CD14-positive monocyte (primary cell): ENCODE data around the gene UBE2G1. TPM values are rescaled to one million over a fixed set of nuclear protein-coding genes. Genes with fewer than 3 reads are reported as not detected.
"Not testable (repeated sequence)": the region's sequence is repeated elsewhere in the genome, so short reads cannot be mapped to it uniquely, and the experiment has no call there.

Experiments
- DNase-seq, 3 donors: peaks; one replicate each; pipeline ENCODE4 v3.0.0-alpha.2; 2011 to 2022
- H2AFZ ChIP-seq: 2 replicates; pipeline ENCODE4 v1.6.0; 2012; ENCODE audit warnings: mild to moderate bottlenecking, low read depth, low read length, inconsistent platforms; ENCODE audit not compliant: insufficient read depth, poor library complexity, severe bottlenecking
- H3K27ac ChIP-seq, 2 donors: 1 replicate in 1 of 2; 2 replicates in 1 of 2; pipeline ENCODE4 v1.5.1; 2012 to 2013; ENCODE audit warnings: low read length in 2 of 2, control low read depth in 1 of 2, inconsistent platforms in 1 of 2, low read depth in 1 of 2, mild to moderate bottlenecking in 1 of 2
- H3K27me3 ChIP-seq, 2 donors: one replicate each; pipeline versions ENCODE4 v1.6.0 to v1.6.1; 2011 to 2013; ENCODE audit warnings: low read length in 2 of 2; ENCODE audit not compliant: control insufficient read depth in 2 of 2, insufficient read depth in 2 of 2
- H3K36me3 ChIP-seq, 2 donors: replicated peaks in 1 of 2; 1 replicate in 1 of 2; 2 replicates in 1 of 2; pipeline versions ENCODE4 v1.5.1 to v1.6.1; 2012 to 2013; ENCODE audit warnings: low read length in 2 of 2, control low read depth in 1 of 2, inconsistent platforms in 1 of 2, mild to moderate bottlenecking in 1 of 2; ENCODE audit not compliant: insufficient read depth in 2 of 2, control insufficient read depth in 1 of 2
- H3K4me1 ChIP-seq, 2 donors: 1 replicate in 1 of 2; 2 replicates in 1 of 2; pipeline versions ENCODE4 v1.5.1 to v1.6.1; 2012 to 2013; ENCODE audit warnings: low read length in 2 of 2, control low read depth in 1 of 2, inconsistent platforms in 1 of 2, mild to moderate bottlenecking in 1 of 2, moderate library complexity in 1 of 2; ENCODE audit not compliant: insufficient read depth in 2 of 2, control insufficient read depth in 1 of 2
- H3K4me2 ChIP-seq: replicated peaks from 2 replicates; pipeline ENCODE3; 2012; ENCODE audit warnings: low read length, moderate library complexity, mild to moderate bottlenecking; ENCODE audit not compliant: poor library complexity, severe bottlenecking; ENCODE audit errors: extremely low read depth
- H3K4me3 ChIP-seq, 3 experiments: fragments of 200-600 bp in 1 of 3; sonication (generic) in 1 of 3; replicated peaks in 1 of 3; 1 replicate in 2 of 3; 2 replicates in 1 of 3; pipeline ENCODE4 v1.5.1; 2011 to 2013; ENCODE audit warnings: low read length in 3 of 3, mild to moderate bottlenecking in 3 of 3, control low read depth in 2 of 3, low read depth in 2 of 3, inconsistent platforms in 1 of 3, moderate library complexity in 1 of 3
- H3K79me2 ChIP-seq: 2 replicates; pipeline ENCODE4 v1.6.0; 2012; ENCODE audit warnings: mild to moderate bottlenecking, control low read depth, inconsistent platforms, low read length, moderate library complexity; ENCODE audit not compliant: insufficient read depth
- H3K9ac ChIP-seq: 2 replicates; pipeline ENCODE4 v1.6.0; 2017; ENCODE audit warnings: low read length, mild to moderate bottlenecking; ENCODE audit not compliant: insufficient read depth, poor library complexity, severe bottlenecking
- H3K9me3 ChIP-seq, 2 donors: replicated peaks in 1 of 2; 1 replicate in 1 of 2; 2 replicates in 1 of 2; pipeline versions ENCODE4 v1.5.1 to v1.6.1; 2012 to 2013; ENCODE audit warnings: low read length in 2 of 2, control low read depth in 1 of 2; ENCODE audit not compliant: control insufficient read depth in 1 of 2, insufficient read depth in 1 of 2
- H4K20me1 ChIP-seq: 2 replicates; pipeline ENCODE4 v1.6.0; 2012; ENCODE audit warnings: mild to moderate bottlenecking, low read length, control low read depth, moderate library complexity; ENCODE audit not compliant: insufficient read depth
- H3K27ac Mint-ChIP-seq, 7 donors: one replicate each; pipeline ENCODE4 v1.8.0; 2020; ENCODE audit warnings: mild to moderate bottlenecking in 7 of 7, mixed read lengths in 7 of 7, moderate library complexity in 6 of 7, inconsistent platforms in 2 of 7
- H3K27me3 Mint-ChIP-seq, 3 donors: one replicate each; pipeline ENCODE4 v1.8.0; 2021 to 2022; ENCODE audit warnings: low read depth in 3 of 3, mild to moderate bottlenecking in 3 of 3, mixed read lengths in 3 of 3, moderate library complexity in 3 of 3, inconsistent platforms in 1 of 3
- H3K36me3 Mint-ChIP-seq, 2 donors: one replicate each; pipeline ENCODE4 v1.8.0; 2020; ENCODE audit warnings: mixed read lengths in 2 of 2, inconsistent platforms in 1 of 2, mild to moderate bottlenecking in 1 of 2
- H3K4me1 Mint-ChIP-seq: one replicate; pipeline ENCODE4 v1.8.0; 2020; ENCODE audit warnings: mild to moderate bottlenecking, mixed read lengths
- H3K4me3 Mint-ChIP-seq, 2 donors: one replicate each; pipeline ENCODE4 v1.8.0; 2020; ENCODE audit warnings: mild to moderate bottlenecking in 2 of 2, mixed read lengths in 2 of 2, moderate library complexity in 1 of 2
- H3K9me3 Mint-ChIP-seq, 7 donors: one replicate each; pipeline ENCODE4 v1.8.0; 2020 to 2022; ENCODE audit warnings: mixed read lengths in 7 of 7, mild to moderate bottlenecking in 6 of 7, moderate library complexity in 6 of 7, inconsistent platforms in 2 of 7
- CTCF ChIP-seq: fragments of 200-600 bp; IDR thresholded peaks from one replicate; pipeline ENCODE4 v1.8.0; 2022; ENCODE audit warnings: antibody characterized with exemption, mild to moderate bottlenecking
- WGBS: methylation state at CpG from one replicate; pipeline ENCODE4 v1.1.5; 2013; ENCODE audit warnings: missing lambda C conversion rate; ENCODE audit not compliant: insufficient coverage; 5-methylcytosine and 5-hydroxymethylcytosine counted together
- intact Hi-C, 2 donors: fragments of 100-400 bp; cut with micrococcal nuclease; formaldehyde crosslinking; loops; one replicate each; pipeline versions ENCODE4 v1.15.0 to v1.15.1; 2023
- polyA plus RNA-seq, 3 donors: library from polyadenylated mRNA; depleted of rRNA in 1 of 3; unstranded in 2 of 3; stranded (reverse) in 1 of 3; fragments of 300-500 nt in 2 of 3; fragments of >200 nt in 1 of 3; fragmentation: Illumina TruSeq in 2 of 3; gene quantifications; 1 replicate in 2 of 3; 2 replicates in 1 of 3; pipeline ENCODE4 v1.2.3, GENCODE V29; 2012 to 2021

The UBE2G1 gene
- polyA plus RNA-seq, 3 donors: 18.3 to 41.4 (median 29.3) TPM

- Histone ChIP-seq H3K9me3 (no peaks in the 10 kb centered on the region), H3K4me2 (no peak overlapping the region), H3K27me3 (no peaks in the 10 kb centered on the region), H3K27ac (no peak overlapping the region), H3K4me3 (no peak overlapping the region), H3K4me1 (no peaks in the 10 kb centered on the region), H4K20me1 (no peaks in the 10 kb centered on the region), H3K36me3 (no peaks in the 10 kb centered on the region), H2AFZ (no peak overlapping the region), H3K79me2 (no peaks in the 10 kb centered on the region), H3K9ac (no peak overlapping the region)
- intact Hi-C loops: no loop called here
- Mint-ChIP-seq H3K27ac (no peak overlapping the region), H3K27me3 (peaks cover 8 to 12% (median 11%) of the 10 kb centered on the region in 3 donors), H3K9me3 (no peaks in the 10 kb centered on the region), H3K36me3 (no peaks in the 10 kb centered on the region), H3K4me1 (peaks cover 5% of the 10 kb centered on the region), H3K4me3 (no peak overlapping the region)
- no peak for TF ChIP-seq CTCF
- DNase-seq: no peak
- 96% methylated on average over 5 of the region's 7 CpGs for WGBS
Observed at GRCh38 chr17:4381690-4382671, 15.5 kb upstream of the UBE2G1 start.

- H3K4me2 ChIP-seq: no peak overlapping the region
- no peak overlapping the region for H3K4me3 ChIP-seq
- no peak overlapping the region for H3K27ac Mint-ChIP-seq
- H3K9me3 ChIP-seq: no peaks in the 10 kb centered on the region
- no peak overlapping the region for H3K4me3 Mint-ChIP-seq
- no peaks in the 10 kb centered on the region for H4K20me1 ChIP-seq
- H3K36me3 Mint-ChIP-seq: no peaks in the 10 kb centered on the region
- H3K36me3 ChIP-seq: no peaks in the 10 kb centered on the region
- H3K9me3 Mint-ChIP-seq: no peaks in the 10 kb centered on the region
- peaks cover 5 to 8% (median 7%) of the 10 kb centered on the region in 3 donors for H3K27me3 Mint-ChIP-seq
- intact Hi-C loops: no loop called here
- no peak overlapping the region for H3K27ac ChIP-seq
- no peaks in the 10 kb centered on the region for H3K79me2 ChIP-seq
- WGBS: no CpG with 5 or more reads among the region's 1 CpG
- no peak overlapping the region for H3K9ac ChIP-seq
- no peaks in the 10 kb centered on the region for H3K27me3 ChIP-seq
- H3K4me1 Mint-ChIP-seq: peaks cover 12% of the 10 kb centered on the region
- H3K4me1 ChIP-seq: no peaks in the 10 kb centered on the region
- no peak for DNase-seq
- no peak for TF ChIP-seq CTCF
- no peak overlapping the region for H2AFZ ChIP-seq
Observed at GRCh38 chr17:4378626-4379025, 12.2 kb upstream of the UBE2G1 start.

GRCh38 chr17:4377247-4377646, 10.8 kb upstream of the UBE2G1 start:
- H3K36me3 Mint-ChIP-seq, intact Hi-C loops, H3K27ac ChIP-seq, H4K20me1 ChIP-seq, H3K4me3 Mint-ChIP-seq, H3K9me3 Mint-ChIP-seq, H2AFZ ChIP-seq, H3K4me1 ChIP-seq, H3K4me3 ChIP-seq, H3K79me2 ChIP-seq, H3K4me2 ChIP-seq, H3K36me3 ChIP-seq, H3K9ac ChIP-seq, H3K27ac Mint-ChIP-seq, H3K27me3 ChIP-seq, DNase-seq, H3K9me3 ChIP-seq, H3K27me3 Mint-ChIP-seq: not testable (repeated sequence)
- 87% methylated on average over 5 of the region's 7 CpGs for WGBS
- H3K4me1 Mint-ChIP-seq: peaks cover 12% of the 10 kb centered on the region
